H1 (cell line): ENCODE results near the gene TGFB1.

Source experiments
- E2F6 ChIP-seq: IDR thresholded peaks from 2 replicates; pipeline ENCODE4 v1.6.1; 2012; ENCODE audit warnings: inconsistent platforms
- HDAC2 ChIP-seq, 2 experiments: fragments of 300-600 bp in 1 of 2; sonication (generic) in 1 of 2; IDR thresholded peaks; 2 replicates each; pipeline ENCODE4 v1.6.1; 2011 to 2012; ENCODE audit warnings: low read depth in 2 of 2, low read length in 2 of 2, mild to moderate bottlenecking in 2 of 2, moderate library complexity in 2 of 2, borderline replicate concordance in 1 of 2, inconsistent platforms in 1 of 2
- MAX ChIP-seq: IDR thresholded peaks from 2 replicates; pipeline ENCODE4 v1.6.1; 2012; ENCODE audit warnings: inconsistent platforms

GRCh38 chr19:41330481-41330880, 23.2 kb downstream of the TGFB1 start:
- TF ChIP-seq MAX, result no peak
- no peak for TF ChIP-seq HDAC2 (IDR thresholded peaks at IDR 0.05; ENCODE audit: borderline replicate concordance in 1 of 2, low read depth in 2 of 2, low read length in 2 of 2)
- TF ChIP-seq E2F6, result no peak
